Endothelial cell of umbilical vein (primary cell): ENCODE measurements around the gene KLF2. TPM values are rescaled to one million over a fixed set of nuclear protein-coding genes. Genes with fewer than 3 reads are reported as not detected.

ENCODE experiments used
- BruUV-seq: library from RNA; stranded (reverse); fragments of 400-500 nt; replicated peaks from 2 replicates; lab custom pipeline; 2021; lab: Mats Ljungman, UMichigan
- CTCF ChIA-PET: fragments of 300-600, 350-600 bp; sonication (Branson Sonifier 250); formaldehyde crosslinking; loops from one replicate; lab custom pipeline; 2021; ENCODE audit warnings: antibody characterized with exemption, inconsistent platforms; lab: Charles Lee
- POLR2A ChIA-PET: fragments of 300-600, 350-600 bp; sonication (Branson Sonifier 250); formaldehyde crosslinking; loops from one replicate; lab custom pipeline; 2021; ENCODE audit warnings: antibody characterized with exemption, inconsistent platforms; lab: Charles Lee
- DNase-seq: peaks from one replicate; pipeline ENCODE4 v3.0.0-alpha.2; 2011; ENCODE audit warnings: low read depth, low spot score
- FAIRE-seq: peaks from 2 replicates; lab custom pipeline; 2011; peaks lifted over from hg19 to GRCh38; lab: Jason Lieb, UNC
- H2AFZ ChIP-seq: 2 replicates; pipeline ENCODE4 v1.6.0; 2012; ENCODE audit warnings: low read depth, low read length, control low read depth, inconsistent platforms
- H3K27ac ChIP-seq: 2 replicates; pipeline ENCODE4 v1.5.1; 2011; ENCODE audit warnings: low read depth, mild to moderate bottlenecking, control low read depth, low read length, moderate library complexity; ENCODE audit not compliant: insufficient read depth
- H3K27me3 ChIP-seq, 2 experiments: 2 replicates each; pipeline versions ENCODE4 v1.6.0 to v1.6.1; 2011; ENCODE audit warnings: low read length in 2 of 2, mixed read lengths in 1 of 2; ENCODE audit not compliant: control insufficient read depth in 2 of 2, insufficient read depth in 2 of 2
- H3K36me3 ChIP-seq, 2 experiments: 2 replicates in 1 of 2; 3 replicates in 1 of 2; pipeline ENCODE4 v1.5.1; 2011; ENCODE audit warnings: low read length in 2 of 2, mild to moderate bottlenecking in 1 of 2, moderate library complexity in 1 of 2; ENCODE audit not compliant: control insufficient read depth in 2 of 2, insufficient read depth in 2 of 2; ENCODE audit errors: extremely low read depth in 1 of 2
- H3K4me1 ChIP-seq: 3 replicates; pipeline ENCODE4 v1.5.1; 2011; ENCODE audit warnings: mild to moderate bottlenecking, low read length; ENCODE audit not compliant: control insufficient read depth, insufficient read depth; ENCODE audit errors: extremely low read depth
- H3K4me2 ChIP-seq: 2 replicates; pipeline ENCODE4 v1.6.1; 2011; ENCODE audit warnings: low read length, control low read depth, mixed read lengths; ENCODE audit not compliant: insufficient read depth
- H3K4me3 ChIP-seq, 3 experiments: fragments of 200-600 bp in 1 of 3; sonication (generic), shearing (Covaris generic) in 1 of 3; replicated peaks in 1 of 3; 2 replicates each; pipeline ENCODE4 v1.5.1; 2011 to 2016; ENCODE audit warnings: control low read depth in 3 of 3, low read length in 3 of 3, mild to moderate bottlenecking in 2 of 3, inconsistent platforms in 1 of 3, low read depth in 1 of 3, moderate library complexity in 1 of 3; ENCODE audit not compliant: insufficient read depth in 1 of 3
- H3K79me2 ChIP-seq: 2 replicates; pipeline ENCODE4 v1.6.0; 2012; ENCODE audit warnings: low read length, inconsistent platforms; ENCODE audit not compliant: control insufficient read depth, insufficient read depth
- H3K9ac ChIP-seq: replicated peaks from 2 replicates; pipeline ENCODE3; 2011; ENCODE audit warnings: low read length, control low read depth; ENCODE audit not compliant: insufficient read depth; ENCODE audit errors: extremely low read depth
- H3K9me1 ChIP-seq: replicated peaks from 3 replicates; pipeline ENCODE4 v1.6.0; 2011; ENCODE audit warnings: mild to moderate bottlenecking, low read length; ENCODE audit not compliant: control insufficient read depth, insufficient read depth; ENCODE audit errors: extremely low read depth
- H3K9me3 ChIP-seq: replicated peaks from 2 replicates; pipeline ENCODE4 v1.5.1; 2012; ENCODE audit warnings: low read length, inconsistent platforms; ENCODE audit not compliant: control insufficient read depth, insufficient read depth
- H4K20me1 ChIP-seq: replicated peaks from 2 replicates; pipeline ENCODE3; 2011; ENCODE audit warnings: mild to moderate bottlenecking, low read length; ENCODE audit not compliant: control insufficient read depth, insufficient read depth; ENCODE audit errors: extremely low read depth
- CTCF ChIP-seq, 2 donors: IDR thresholded peaks; 1 replicate in 1 of 2; 2 replicates in 1 of 2; pipeline ENCODE4 v1.5.1; 2011; ENCODE audit warnings: low read length in 2 of 2, mild to moderate bottlenecking in 2 of 2, moderate library complexity in 2 of 2, control low read depth in 1 of 2, inconsistent platforms in 1 of 2, low read depth in 1 of 2; ENCODE audit not compliant: insufficient read depth in 1 of 2; ENCODE audit errors: extremely low read depth in 1 of 2
- EZH2 ChIP-seq: IDR thresholded peaks from 2 replicates; pipeline ENCODE4 v1.6.1; 2012; ENCODE audit warnings: borderline replicate concordance, low read depth, mild to moderate bottlenecking, moderate library complexity, low read length, inconsistent platforms; ENCODE audit not compliant: severe bottlenecking
- FOS ChIP-seq: IDR thresholded peaks from 2 replicates; pipeline ENCODE4 v1.6.1; 2011; ENCODE audit warnings: mild to moderate bottlenecking, low read length, moderate library complexity, borderline replicate concordance; ENCODE audit not compliant: insufficient read depth
- GATA2 ChIP-seq: IDR thresholded peaks from 2 replicates; pipeline ENCODE4 v1.7.0; 2011; ENCODE audit warnings: low read depth, mild to moderate bottlenecking, moderate library complexity, mixed read lengths, low read length; ENCODE audit not compliant: insufficient read length, insufficient read depth
- JUN ChIP-seq: IDR thresholded peaks from 2 replicates; pipeline ENCODE4 v1.6.1; 2011; ENCODE audit warnings: borderline replicate concordance, low read depth; ENCODE audit not compliant: insufficient read length, insufficient read depth
- MAX ChIP-seq: IDR thresholded peaks from 2 replicates; pipeline ENCODE4 v1.6.1; 2011; ENCODE audit not compliant: insufficient read depth, insufficient read length
- MYC ChIP-seq: IDR thresholded peaks from one replicate; pipeline ENCODE4 v1.6.1; 2011; ENCODE audit warnings: mild to moderate bottlenecking, low read depth, low read length
- POLR2A ChIP-seq: IDR thresholded peaks from 2 replicates; pipeline ENCODE4 v1.6.1; 2012; ENCODE audit warnings: low read depth, mild to moderate bottlenecking, control low read depth, low read length
- POLR2AphosphoS5 ChIP-seq: IDR thresholded peaks from 2 replicates; pipeline ENCODE4 v1.6.1; 2012; ENCODE audit warnings: low read depth, mild to moderate bottlenecking, control low read depth, low read length, moderate library complexity; ENCODE audit not compliant: insufficient read depth
- dilution Hi-C: fragments of 300-500 bp; cut with MboI; formaldehyde crosslinking; loops from one replicate; pipeline ENCODE4 v1.15.0; 2019; ENCODE audit warnings: low sequenced_read_pairs; ENCODE audit not compliant: extremely low pct_ligation_motif_present
- intact Hi-C: fragments of 100-400 bp; cut with micrococcal nuclease; formaldehyde crosslinking; loops from one replicate; pipeline ENCODE4 v1.10.0; 2022
- polyA plus RNA-seq, 4 experiments: library from polyadenylated mRNA; depleted of rRNA in 3 of 4; stranded (reverse) in 3 of 4; unstranded in 1 of 4; fragments of >200 nt; gene quantifications; 2 replicates each; pipeline versions ENCODE4 v1.2.1 to v1.2.3, GENCODE V29; 2011 to 2012; ENCODE audit warnings: missing spikeins in 1 of 4
- total RNA-seq: library from RNA; stranded (reverse); gene quantifications from 2 replicates; pipeline ENCODE4 v1.2.3, GENCODE V29; 2021

KLF2 gene
- total and polyA plus RNA-seq, 2 donors (not counting 3 experiments of a cell fraction or from before 2014, with no cell fraction given): 23.4 to 30.3 TPM

- TF ChIP-seq MAX: no peak
- no peak for TF ChIP-seq GATA2
- TF ChIP-seq FOS: no peak
- Histone ChIP-seq H3K27ac (no peak overlapping the region), H3K9me3 (no peaks in the 10 kb centered on the region), H3K36me3 (no peaks in the 10 kb centered on the region), H3K9ac (no peak overlapping the region), H3K79me2 (no peaks in the 10 kb centered on the region), H3K27me3 (no peaks in the 10 kb centered on the region), H4K20me1 (no peaks in the 10 kb centered on the region), H3K9me1 (no peaks in the 10 kb centered on the region), H3K4me1 (peaks cover 20% of the 10 kb centered on the region), H2AFZ (no peak overlapping the region), H3K4me2 (no peak overlapping the region), H3K4me3 (no peak overlapping the region)
- ChIA-PET CTCF (interaction anchor here (0.8 kb wide), 1 partner anchor 50 kb away, joined by 3 read pairs; no protein-coding TSS in a partner anchor), POLR2A (no interaction called here)
- DNase-seq (no peak), FAIRE-seq (no peak)
- intact Hi-C loops: no loop called here
- no TSS peak for BruUV-seq
- dilution Hi-C loops: no loop called here
These were observed 8.5 kb downstream of the KLF2 start for GRCh38 chr19:16333001-16333586.

- FAIRE-seq (peak; percentile 93), DNase-seq (peak; percentile 53)
- ChIA-PET POLR2A (no interaction called here), CTCF (interaction anchor here (1.3 to 2.1 kb wide), 2 partner anchors 49 to 52 kb away, joined by 6 to 7 read pairs; no protein-coding TSS in a partner anchor)
- dilution Hi-C loops (no loop called here), intact Hi-C loops (no loop called here)
- Histone ChIP-seq H3K9ac (no peak overlapping the region), H3K9me1 (no peaks in the 10 kb centered on the region), H3K27me3 (no peaks in the 10 kb centered on the region), H3K4me1 (peaks cover 24% of the 10 kb centered on the region), H3K36me3 (no peaks in the 10 kb centered on the region), H3K4me2 (no peak overlapping the region), H3K79me2 (no peaks in the 10 kb centered on the region), H4K20me1 (no peaks in the 10 kb centered on the region), H3K4me3 (no peak overlapping the region), H3K9me3 (no peaks in the 10 kb centered on the region), H2AFZ (no peak overlapping the region), H3K27ac (peak overlapping the region; percentile 43)
- no TSS peak for BruUV-seq
- peak; percentile 50 for TF ChIP-seq POLR2AphosphoS5
- TF ChIP-seq EZH2: no peak
- peak; percentile 81 for TF ChIP-seq FOS
- no peak for TF ChIP-seq GATA2
- TF ChIP-seq CTCF (IDR thresholded peaks at IDR 0.05; ENCODE audit: extremely low read depth in 1 of 2, insufficient read depth in 1 of 2, low read depth in 1 of 2, low read length in 2 of 2): no peak
- peak; percentile 19 for TF ChIP-seq MAX
- peak; percentile 82 for TF ChIP-seq JUN
- peak; percentile 29 for TF ChIP-seq POLR2A
- no peak for TF ChIP-seq MYC
These were observed 9.8 kb downstream of the KLF2 start for GRCh38 chr19:16334411-16334810.
